ENCODE measurements around the gene RERE. TPM values are rescaled to one million over a fixed set of nuclear protein-coding genes. Genes with fewer than 3 reads are reported as not detected.
"Not testable (repeated sequence)": the region's sequence is repeated elsewhere in the genome, so short reads cannot be mapped to it uniquely, and the experiment has no call there.

Gene RERE
- total RNA-seq, 1 donor from 2014 or later, result 19.2 TPM

- FAIRE-seq (no peak), DNase-seq (ENCODE audit: low read depth) (no peak)
- H3K4me3 ChIP-seq (ENCODE audit: low read depth, low read length), result no peak overlapping the region
- H3K36me3 ChIP-seq (ENCODE audit: control insufficient read depth, insufficient read depth, low read length), result no peaks in the 10 kb centered on the region
- no peak for TF ChIP-seq CTCF (IDR thresholded peaks at IDR 0.05; ENCODE audit: insufficient read depth, low read length, severe bottlenecking)
- no peaks in the 10 kb centered on the region for H3K27me3 ChIP-seq (ENCODE audit: control insufficient read depth, insufficient read depth, low read length)
Measured at GRCh38 chr1:8821084-8821483, 3.6 kb upstream of the RERE start.

GRCh38 chr1:8818789-8819188, 1.3 kb upstream of the RERE start:
- not testable (repeated sequence) for FAIRE-seq; H3K4me3 ChIP-seq (ENCODE audit: low read depth, low read length); H3K36me3 ChIP-seq (ENCODE audit: control insufficient read depth, insufficient read depth, low read length); DNase-seq (ENCODE audit: low read depth); H3K27me3 ChIP-seq (ENCODE audit: control insufficient read depth, insufficient read depth, low read length)

- Histone ChIP-seq H3K36me3 (ENCODE audit: control insufficient read depth, insufficient read depth, low read length) (no peaks in the 10 kb centered on the region), H3K4me3 (ENCODE audit: low read depth, low read length) (peak overlapping the region; percentile 87), H3K27me3 (ENCODE audit: control insufficient read depth, insufficient read depth, low read length) (no peaks in the 10 kb centered on the region)
- no peak for TF ChIP-seq CTCF (IDR thresholded peaks at IDR 0.05; ENCODE audit: insufficient read depth, low read length, severe bottlenecking)
- peak; percentile 91 for DNase-seq (ENCODE audit: low read depth)
- no peak for FAIRE-seq
Measured at GRCh38 chr1:8818325-8818775, 910 bp upstream of the RERE start.

GRCh38 chr1:8816831-8817411, 519 bp downstream of the RERE start:
- no peak for FAIRE-seq
- no peak for DNase-seq (ENCODE audit: low read depth)
- no peak for TF ChIP-seq CTCF (IDR thresholded peaks at IDR 0.05; ENCODE audit: insufficient read depth, low read length, severe bottlenecking)
- H3K36me3 ChIP-seq (ENCODE audit: control insufficient read depth, insufficient read depth, low read length), result no peaks in the 10 kb centered on the region
- peak overlapping the region; percentile 87 for H3K4me3 ChIP-seq (ENCODE audit: low read depth, low read length)
- H3K27me3 ChIP-seq (ENCODE audit: control insufficient read depth, insufficient read depth, low read length), result no peaks in the 10 kb centered on the region

- H3K4me3 ChIP-seq (ENCODE audit: low read depth, low read length), result peak overlapping the region; percentile 87
- H3K27me3 ChIP-seq (ENCODE audit: control insufficient read depth, insufficient read depth, low read length), result no peaks in the 10 kb centered on the region
- peak; percentile 74 for DNase-seq (ENCODE audit: low read depth)
- no peak for FAIRE-seq
- TF ChIP-seq CTCF (IDR thresholded peaks at IDR 0.05; ENCODE audit: insufficient read depth, low read length, severe bottlenecking), result no peak
- no peaks in the 10 kb centered on the region for H3K36me3 ChIP-seq (ENCODE audit: control insufficient read depth, insufficient read depth, low read length)
Measured at GRCh38 chr1:8816264-8816663, 1.2 kb downstream of the RERE start.

GRCh38 chr1:8815582-8816151, 1.8 kb downstream of the RERE start:
- TF ChIP-seq CTCF (IDR thresholded peaks at IDR 0.05; ENCODE audit: insufficient read depth, low read length, severe bottlenecking), result no peak
- no peak for FAIRE-seq
- H3K4me3 ChIP-seq (ENCODE audit: low read depth, low read length), result no peak overlapping the region

More at GRCh38 chr1:8815582-8816151, 1.8 kb downstream of the RERE start:
- DNase-seq (ENCODE audit: low read depth), result no peak
- H3K27me3 ChIP-seq (ENCODE audit: control insufficient read depth, insufficient read depth, low read length), result no peaks in the 10 kb centered on the region
- no peaks in the 10 kb centered on the region for H3K36me3 ChIP-seq (ENCODE audit: control insufficient read depth, insufficient read depth, low read length)

All from bronchial epithelial cell (primary cell).